Superior temporal gyrus (tissue), 1 donor: ENCODE measurements around the gene ERCC4.

Experiments used
- DNase-seq: peaks from one replicate; pipeline ENCODE4 v3.0.0-alpha.2; 2016; ENCODE audit errors: extremely low spot score

Gene ERCC4

GRCh38 chr16:13948086-13948485 lies 28.1 kb downstream of the ERCC4 start:
- DNase-seq = no peak

GRCh38 chr16:13950821-13951547 lies 31.0 kb downstream of the ERCC4 start:
- no peak for DNase-seq

GRCh38 chr16:13951611-13952010 lies 31.7 kb downstream of the ERCC4 start:
- no peak for DNase-seq

GRCh38 chr16:13953501-13953900 lies 33.5 kb downstream of the ERCC4 start:
- DNase-seq = no peak

GRCh38 chr16:13956635-13957196 lies 36.8 kb downstream of the ERCC4 start:
- no peak for DNase-seq

GRCh38 chr16:13957197-13958078 lies 37.5 kb downstream of the ERCC4 start:
- peak; percentile 57 for DNase-seq

GRCh38 chr16:13958474-13958873 lies 38.5 kb downstream of the ERCC4 start:
- DNase-seq = no peak

GRCh38 chr16:13959626-13960025 lies 39.7 kb downstream of the ERCC4 start:
- DNase-seq = no peak

- DNase-seq = no peak
These were observed 41.3 kb downstream of the ERCC4 start for GRCh38 chr16:13961099-13961811.

- DNase-seq = no peak
These were observed 42.3 kb downstream of the ERCC4 start for GRCh38 chr16:13962232-13962631.

- DNase-seq = no peak
These were observed 48.9 kb downstream of the ERCC4 start for GRCh38 chr16:13968835-13969234.

- no peak for DNase-seq
These were observed 49.8 kb downstream of the ERCC4 start for GRCh38 chr16:13969711-13970110.

GRCh38 chr16:13970708-13971422 lies 50.9 kb downstream of the ERCC4 start:
- no peak for DNase-seq

GRCh38 chr16:13973321-13974023 lies 53.5 kb downstream of the ERCC4 start:
- DNase-seq = no peak

GRCh38 chr16:13977177-13977576 lies 57.2 kb downstream of the ERCC4 start:
- DNase-seq = no peak

- DNase-seq = no peak
These were observed 62.5 kb downstream of the ERCC4 start for GRCh38 chr16:13982451-13982850.

- no peak for DNase-seq
These were observed 63.7 kb downstream of the ERCC4 start for GRCh38 chr16:13983625-13984024.

- DNase-seq = no peak
These were observed 64.8 kb downstream of the ERCC4 start for GRCh38 chr16:13984794-13985193.

- no peak for DNase-seq
These were observed 68.1 kb downstream of the ERCC4 start for GRCh38 chr16:13988038-13988437.

- no peak for DNase-seq
These were observed 72.4 kb downstream of the ERCC4 start for GRCh38 chr16:13992322-13992721.

GRCh38 chr16:13992976-13993375 lies 73.0 kb downstream of the ERCC4 start:
- DNase-seq = no peak
